Measurements from ENCODE around the gene FXYD2.
A peak's percentile ranks its signal among the peaks of the same experiment; 100 is the strongest.

The FXYD2 gene

GRCh38 chr11:117835576-117835975, 11.0 kb upstream of the FXYD2 start:
- no peak for DNase-seq (ENCODE audit: low spot score)

GRCh38 chr11:117834838-117835443, 10.4 kb upstream of the FXYD2 start:
- no peak for DNase-seq (ENCODE audit: low spot score)

GRCh38 chr11:117834068-117834810, 9.7 kb upstream of the FXYD2 start:
- DNase-seq (ENCODE audit: low spot score), result no peak

GRCh38 chr11:117833401-117833891, 8.9 kb upstream of the FXYD2 start:
- no peak for DNase-seq (ENCODE audit: low spot score)

GRCh38 chr11:117832511-117832910, 8.0 kb upstream of the FXYD2 start:
- no peak for DNase-seq (ENCODE audit: low spot score)

- no peak for DNase-seq (ENCODE audit: low spot score)
These were observed 7.3 kb upstream of the FXYD2 start for GRCh38 chr11:117831661-117832415.

- DNase-seq (ENCODE audit: low spot score), result no peak
These were observed 6.3 kb upstream of the FXYD2 start for GRCh38 chr11:117830674-117831351.

- no peak for DNase-seq (ENCODE audit: low spot score)
These were observed 5.5 kb upstream of the FXYD2 start for GRCh38 chr11:117830072-117830471.

- DNase-seq (ENCODE audit: low spot score), result no peak
These were observed 4.8 kb upstream of the FXYD2 start for GRCh38 chr11:117829369-117829725.

- DNase-seq (ENCODE audit: low spot score), result peak; percentile 61
These were observed 4.2 kb upstream of the FXYD2 start for GRCh38 chr11:117828611-117829368.

GRCh38 chr11:117827521-117828511, 3.3 kb upstream of the FXYD2 start:
- DNase-seq (ENCODE audit: low spot score), result no peak

- DNase-seq (ENCODE audit: low spot score), result no peak
These were observed 2.3 kb upstream of the FXYD2 start for GRCh38 chr11:117826832-117827231.

- no peak for DNase-seq (ENCODE audit: low spot score)
These were observed 1.6 kb upstream of the FXYD2 start for GRCh38 chr11:117826190-117826570.

- no peak for DNase-seq (ENCODE audit: low spot score)
These were observed 1.1 kb upstream of the FXYD2 start for GRCh38 chr11:117825538-117826189.

- no peak for DNase-seq (ENCODE audit: low spot score)
These were observed 561 bp downstream of the FXYD2 start for GRCh38 chr11:117823946-117824420.

GRCh38 chr11:117823294-117823945, 1.1 kb downstream of the FXYD2 start:
- no peak for DNase-seq (ENCODE audit: low spot score)

GRCh38 chr11:117822074-117823033, 2.2 kb downstream of the FXYD2 start:
- DNase-seq (ENCODE audit: low spot score), result peak; percentile 38

GRCh38 chr11:117821431-117821830, 3.1 kb downstream of the FXYD2 start:
- DNase-seq (ENCODE audit: low spot score), result no peak

All from AG08395 (cell line).